Activated T-cell treated with anti-CD3 and anti-CD28 coated beads, Interleukin-2, amount 50 U/mL, for 72 hours (primary cell): ENCODE data around the gene SCAF1. TPM values are rescaled to one million over a fixed set of nuclear protein-coding genes. Genes with fewer than 3 reads are reported as not detected.
"Not testable (repeated sequence)": the region's sequence is repeated elsewhere in the genome, so short reads cannot be mapped to it uniquely, and the experiment has no call there.

Source experiments
- ATAC-seq, 2 donors: fragments of 150-1000 bp; cut with Tn5 transposase; replicated peaks in 1 of 2; 2 replicates each; pipeline ENCODE4 v1.10.0; 2021; ENCODE audit warnings: moderate library complexity in 2 of 2, mild to moderate bottlenecking in 1 of 2
- DNase-seq, 2 donors: peaks; one replicate each; pipeline ENCODE4 v3.0.0; 2021 to 2022; ENCODE audit warnings: mixed read lengths in 1 of 2
- H3K27ac Mint-ChIP-seq: one replicate; pipeline ENCODE4 v1.8.0; 2022; ENCODE audit warnings: mild to moderate bottlenecking, moderate library complexity, mixed read lengths
- H3K27me3 Mint-ChIP-seq: one replicate; pipeline ENCODE4 v1.8.0; 2022; ENCODE audit warnings: low read depth, mixed read lengths
- H3K36me3 Mint-ChIP-seq, 2 donors: one replicate each; pipeline ENCODE4 v1.8.0; 2022; ENCODE audit warnings: mixed read lengths in 2 of 2, mild to moderate bottlenecking in 1 of 2; ENCODE audit not compliant: insufficient read depth in 2 of 2
- H3K4me1 Mint-ChIP-seq: one replicate; pipeline ENCODE4 v1.8.0; 2022; ENCODE audit warnings: low read depth, mixed read lengths
- H3K4me3 Mint-ChIP-seq, 2 donors: one replicate each; pipeline ENCODE4 v1.8.0; 2022; ENCODE audit warnings: mild to moderate bottlenecking in 2 of 2, mixed read lengths in 2 of 2, moderate library complexity in 2 of 2
- H3K9me3 Mint-ChIP-seq, 2 donors: one replicate each; pipeline ENCODE4 v1.8.0; 2022; ENCODE audit warnings: mixed read lengths in 2 of 2
- total RNA-seq, 2 donors: library from RNA; stranded (reverse); gene quantifications; one replicate each; pipeline ENCODE4 v1.2.3, GENCODE V29; 2022

The SCAF1 gene
- total RNA-seq, 2 donors from 2014 or later = 57.7 to 60.1 TPM

DNA sequence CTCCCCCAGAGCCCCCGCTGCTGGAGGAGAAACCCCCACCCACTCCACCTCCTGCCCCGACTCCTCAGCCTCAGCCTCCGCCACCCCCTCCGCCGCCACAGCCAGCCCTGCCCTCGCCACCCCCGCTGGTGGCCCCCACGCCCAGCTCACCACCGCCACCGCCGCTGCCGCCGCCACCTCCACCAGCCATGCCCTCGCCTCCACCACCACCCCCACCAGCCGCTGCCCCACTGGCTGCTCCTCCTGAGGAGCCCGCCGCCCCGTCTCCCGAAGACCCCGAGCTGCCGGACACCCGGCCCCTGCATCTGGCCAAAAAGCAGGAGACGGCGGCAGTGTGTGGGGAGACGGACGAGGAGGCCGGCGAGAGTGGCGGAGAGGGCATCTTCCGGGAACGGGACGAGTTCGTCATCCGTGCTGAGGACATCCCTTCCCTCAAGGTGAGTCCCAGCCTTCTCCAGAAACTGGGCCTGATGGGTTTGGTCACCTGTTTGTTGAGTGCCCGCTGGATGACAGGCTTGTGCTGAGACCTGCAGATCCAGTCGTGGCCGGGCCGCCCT lies 40.4 kb upstream of the SCAF1 start:
- Mint-ChIP-seq H3K4me1 (peaks cover 15% of the 10 kb centered on the region), H3K4me3 (no peak overlapping the region), H3K36me3 (peaks cover 6 to 12% of the 10 kb centered on the region in 2 donors), H3K27me3 (no peaks in the 10 kb centered on the region), H3K27ac (no peak overlapping the region), H3K9me3 (no peaks in the 10 kb centered on the region)
- ATAC-seq (no peak), DNase-seq (no peak)

GRCh38 chr19:49602806-49603205 lies 39.2 kb upstream of the SCAF1 start:
- DNase-seq = no peak
- Mint-ChIP-seq H3K4me3 (no peak overlapping the region), H3K27me3 (no peaks in the 10 kb centered on the region), H3K9me3 (no peaks in the 10 kb centered on the region), H3K36me3 (peaks cover 6 to 15% of the 10 kb centered on the region in 2 donors), H3K27ac (no peak overlapping the region), H3K4me1 (peaks cover 15% of the 10 kb centered on the region)
- ATAC-seq = no peak

- Mint-ChIP-seq H3K4me1 (peaks cover 9% of the 10 kb centered on the region), H3K9me3 (no peaks in the 10 kb centered on the region), H3K27ac (no peak overlapping the region), H3K27me3 (no peaks in the 10 kb centered on the region), H3K36me3 (peaks cover 3 to 10% of the 10 kb centered on the region in 2 donors), H3K4me3 (no peak overlapping the region)
- ATAC-seq (no peak), DNase-seq (no peak)
Observed at GRCh38 chr19:49605605-49606004, 36.4 kb upstream of the SCAF1 start.

DNA sequence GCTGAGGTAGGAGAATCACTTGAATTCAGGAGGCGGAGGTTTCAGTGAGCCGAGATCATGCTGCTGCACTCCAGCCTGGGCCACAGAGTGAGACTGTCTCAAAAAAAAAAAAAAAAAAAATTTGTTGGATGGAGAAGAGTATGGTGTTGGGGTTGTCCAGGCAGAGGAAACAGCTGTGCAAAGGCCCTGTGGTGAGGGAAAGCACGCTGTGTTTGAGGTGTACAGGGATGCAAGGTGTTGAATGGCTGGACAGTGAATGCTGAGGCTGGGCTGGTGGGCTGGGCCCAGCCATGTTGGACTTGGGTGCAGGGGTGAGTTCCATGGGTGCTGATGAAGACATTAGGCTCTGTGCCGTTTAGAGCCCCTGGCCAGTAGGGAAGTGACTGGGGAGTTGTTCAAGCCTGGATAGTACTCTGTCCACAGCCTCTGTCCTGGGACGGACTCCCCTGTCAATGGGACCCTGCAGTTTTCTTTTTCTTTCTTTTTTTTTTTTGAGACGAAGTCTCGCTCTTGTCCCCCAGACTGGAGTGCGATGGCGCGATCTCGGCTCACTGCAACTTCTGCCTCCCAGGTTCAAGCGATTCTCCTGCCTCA lies 32.4 kb upstream of the SCAF1 start:
- peaks cover 18% of the 10 kb centered on the region for H3K4me1 Mint-ChIP-seq
- H3K27ac Mint-ChIP-seq = no peak overlapping the region
- no peaks in the 10 kb centered on the region for H3K27me3 Mint-ChIP-seq
- no peak for DNase-seq
- peaks cover 1 to 6% of the 10 kb centered on the region in 2 donors for H3K36me3 Mint-ChIP-seq
- no peak overlapping the region for H3K4me3 Mint-ChIP-seq
- ATAC-seq = no peak
- H3K9me3 Mint-ChIP-seq = no peaks in the 10 kb centered on the region

DNA sequence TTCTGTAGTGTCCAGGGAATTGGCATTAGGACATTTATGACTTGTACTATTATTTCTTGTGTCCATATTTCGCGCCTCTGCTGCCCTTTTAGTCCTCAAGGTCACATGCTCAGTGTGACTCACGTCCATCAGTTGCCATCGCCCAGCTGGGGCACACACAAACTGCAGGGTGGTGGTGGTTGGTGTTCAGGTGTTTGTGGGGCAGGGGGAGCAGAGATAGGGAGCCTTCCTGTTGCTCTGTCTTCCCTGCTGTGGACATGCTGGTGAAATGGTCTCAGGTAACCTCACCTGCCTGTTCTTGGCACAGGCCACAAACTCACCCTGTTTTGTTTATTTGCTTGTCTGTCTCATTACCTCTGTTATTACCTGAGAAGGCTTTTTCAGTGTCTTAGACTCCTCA lies 28.6 kb upstream of the SCAF1 start:
- H3K27ac Mint-ChIP-seq = peak overlapping the region; percentile 74
- H3K4me3 Mint-ChIP-seq = no peak overlapping the region
- no peaks in the 10 kb centered on the region for H3K27me3 Mint-ChIP-seq
- peaks cover 20% of the 10 kb centered on the region for H3K4me1 Mint-ChIP-seq
- DNase-seq (no peak), ATAC-seq (no peak)
- no peaks in the 10 kb centered on the region for H3K9me3 Mint-ChIP-seq
- peaks cover 7 to 24% of the 10 kb centered on the region in 2 donors for H3K36me3 Mint-ChIP-seq

DNA sequence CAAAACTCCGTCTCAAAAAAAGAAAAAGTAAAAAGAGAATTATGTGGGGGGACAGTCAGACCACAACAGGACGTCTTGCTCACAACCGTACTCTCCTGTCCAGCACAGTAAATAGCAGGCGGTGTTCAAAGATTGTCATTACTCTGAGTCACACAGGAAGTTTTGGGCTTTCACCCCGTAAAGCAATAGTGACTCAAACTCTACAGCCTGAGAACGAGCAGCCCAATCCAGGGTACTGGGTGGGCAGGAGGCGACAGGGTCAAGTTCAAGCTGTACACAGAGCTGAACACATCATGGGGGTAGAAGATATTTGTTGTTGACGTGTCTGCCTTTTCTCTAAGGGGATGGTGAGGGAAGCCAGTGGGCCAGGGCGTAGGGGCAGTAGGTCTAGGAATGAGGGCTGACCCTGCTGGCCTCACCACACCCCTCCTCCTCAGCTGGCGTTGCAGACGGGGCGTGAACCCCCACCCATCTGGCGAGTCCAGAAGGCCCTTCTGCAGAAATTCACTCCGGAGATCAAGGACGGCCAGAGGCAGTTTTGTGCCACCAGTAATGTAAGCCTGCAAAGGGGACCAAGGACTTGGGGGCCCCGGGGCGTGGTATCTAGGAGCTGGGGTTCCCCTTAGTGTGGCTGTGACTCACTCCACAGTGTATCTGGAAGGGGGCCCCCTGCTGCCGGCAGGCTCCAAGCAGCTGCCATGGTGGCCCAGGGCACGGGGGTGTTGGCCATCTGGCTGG lies 27.7 kb upstream of the SCAF1 start:
- peaks cover 11 to 28% of the 10 kb centered on the region in 2 donors for H3K36me3 Mint-ChIP-seq
- no peaks in the 10 kb centered on the region for H3K9me3 Mint-ChIP-seq
- no peaks in the 10 kb centered on the region for H3K27me3 Mint-ChIP-seq
- ATAC-seq (peak; percentile 87 to 94), DNase-seq (peak; percentile 49 to 65)
- H3K27ac Mint-ChIP-seq = peak overlapping the region; percentile 74
- H3K4me1 Mint-ChIP-seq = peaks cover 20% of the 10 kb centered on the region
- peak overlapping the region; percentile 62 to 69 for H3K4me3 Mint-ChIP-seq

DNA sequence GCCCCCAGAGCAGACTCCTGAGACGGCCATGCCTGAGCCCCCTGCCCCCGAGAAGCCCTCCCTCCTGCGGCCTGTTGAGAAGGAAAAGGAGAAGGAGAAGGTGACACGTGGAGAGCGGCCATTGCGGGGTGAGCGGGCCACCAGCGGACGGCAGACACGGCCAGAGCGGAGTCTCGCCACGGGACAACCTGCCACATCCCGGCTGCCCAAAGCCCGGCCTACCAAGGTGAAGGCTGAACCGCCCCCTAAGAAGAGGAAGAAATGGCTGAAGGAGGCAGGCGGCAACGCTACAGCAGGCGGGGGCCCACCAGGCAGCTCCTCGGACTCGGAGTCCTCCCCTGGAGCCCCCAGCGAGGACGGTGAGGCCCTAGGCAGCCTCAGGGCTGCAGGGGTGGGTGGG lies 26.1 kb upstream of the SCAF1 start:
- Mint-ChIP-seq H3K27me3 (no peaks in the 10 kb centered on the region), H3K9me3 (no peaks in the 10 kb centered on the region), H3K27ac (no peak overlapping the region), H3K36me3 (peaks cover 11 to 26% of the 10 kb centered on the region in 2 donors), H3K4me1 (peaks cover 20% of the 10 kb centered on the region), H3K4me3 (no peak overlapping the region)
- ATAC-seq = no peak
- DNase-seq = no peak

DNA sequence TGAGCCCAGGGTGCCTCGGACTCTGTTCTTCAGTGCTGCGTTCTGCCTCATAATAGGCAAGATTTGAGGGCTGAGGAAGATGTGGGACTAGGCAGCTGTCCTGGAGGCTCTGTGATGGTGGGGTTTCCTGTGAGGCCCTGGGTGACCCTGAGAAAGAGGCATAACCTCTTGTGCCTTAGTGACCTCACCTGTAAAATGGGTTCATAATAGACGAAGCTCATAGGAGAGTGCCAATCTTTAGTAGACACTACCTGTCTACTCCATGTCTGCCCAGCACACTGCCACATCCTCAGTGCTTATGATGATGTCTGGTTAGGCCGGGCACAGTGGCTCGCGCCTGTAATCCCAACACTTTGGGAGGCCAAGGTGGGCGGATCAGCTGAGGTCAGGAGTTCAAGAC lies 25.5 kb upstream of the SCAF1 start:
- DNase-seq (no peak), ATAC-seq (no peak)
- Mint-ChIP-seq H3K36me3 (peaks cover 11 to 26% of the 10 kb centered on the region in 2 donors), H3K27me3 (no peaks in the 10 kb centered on the region), H3K4me3 (no peak overlapping the region), H3K4me1 (peaks cover 20% of the 10 kb centered on the region), H3K9me3 (no peaks in the 10 kb centered on the region), H3K27ac (no peak overlapping the region)

- H3K36me3 Mint-ChIP-seq = peaks cover 11 to 27% of the 10 kb centered on the region in 2 donors
- no peaks in the 10 kb centered on the region for H3K27me3 Mint-ChIP-seq
- no peak for DNase-seq
- no peak overlapping the region for H3K27ac Mint-ChIP-seq
- ATAC-seq = no peak
- no peaks in the 10 kb centered on the region for H3K9me3 Mint-ChIP-seq
- H3K4me3 Mint-ChIP-seq = no peak overlapping the region
- H3K4me1 Mint-ChIP-seq = peaks cover 20% of the 10 kb centered on the region
Observed at GRCh38 chr19:49616945-49617344, 25.1 kb upstream of the SCAF1 start.

GRCh38 chr19:49617860-49618259 lies 24.1 kb upstream of the SCAF1 start:
- not testable (repeated sequence) for DNase-seq, H3K27ac Mint-ChIP-seq, H3K27me3 Mint-ChIP-seq, H3K9me3 Mint-ChIP-seq, ATAC-seq, H3K4me3 Mint-ChIP-seq
- Mint-ChIP-seq H3K36me3 (peaks cover 11 to 29% of the 10 kb centered on the region in 2 donors), H3K4me1 (peaks cover 20% of the 10 kb centered on the region)

DNA sequence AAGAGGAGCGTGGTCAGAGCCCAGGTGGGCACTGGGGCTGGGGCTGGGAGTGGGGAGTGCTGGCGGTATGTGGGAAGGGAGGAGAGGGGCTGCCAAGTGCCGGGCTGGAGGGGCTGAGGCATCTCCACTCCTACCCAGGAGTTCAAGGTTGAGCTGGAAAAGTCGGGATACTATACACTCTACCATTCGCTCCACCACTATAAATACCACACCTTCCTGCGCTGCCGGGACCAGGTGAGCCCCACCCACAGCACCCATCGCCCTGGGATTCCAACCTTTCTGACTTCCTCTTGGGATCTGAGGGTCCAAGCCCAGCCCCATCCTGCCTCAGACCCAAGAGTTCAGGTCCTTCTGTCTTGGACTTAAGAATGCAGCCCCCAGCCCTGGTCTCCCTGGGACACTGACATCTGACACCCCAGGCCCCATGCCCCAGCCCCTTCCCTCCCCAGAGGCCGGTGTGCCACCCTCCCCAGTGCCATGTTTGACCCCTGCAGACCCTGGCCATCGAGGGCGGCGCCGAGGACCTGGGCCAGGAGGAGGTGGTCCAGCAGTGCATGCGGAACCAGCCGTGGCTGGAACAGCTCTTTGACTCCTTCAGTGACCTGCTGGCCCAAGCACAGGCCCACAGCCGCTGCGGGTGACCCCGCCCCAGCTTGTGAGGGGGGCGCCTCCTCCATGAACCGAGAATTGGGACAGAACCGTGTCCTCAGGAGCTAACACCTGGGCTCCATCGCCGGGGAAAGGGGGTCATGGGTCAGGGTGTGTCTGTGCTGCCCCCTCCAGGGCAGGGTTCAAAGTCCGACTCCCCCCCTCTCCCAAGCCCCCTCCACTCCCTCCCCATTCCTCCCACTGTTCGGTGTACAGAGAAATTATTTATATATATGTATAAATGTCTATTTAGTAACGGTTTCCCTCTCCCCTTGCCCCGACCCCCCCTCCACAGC lies 16.8 kb upstream of the SCAF1 start:
- no peak for ATAC-seq
- no peak overlapping the region for H3K4me3 Mint-ChIP-seq
- peaks cover 0 to 14% of the 10 kb centered on the region in 2 donors for H3K36me3 Mint-ChIP-seq
- no peaks in the 10 kb centered on the region for H3K9me3 Mint-ChIP-seq
- no peak for DNase-seq
- H3K4me1 Mint-ChIP-seq = no peaks in the 10 kb centered on the region
- no peak overlapping the region for H3K27ac Mint-ChIP-seq
- H3K27me3 Mint-ChIP-seq = no peaks in the 10 kb centered on the region

- Mint-ChIP-seq H3K27me3 (no peaks in the 10 kb centered on the region), H3K4me3 (no peak overlapping the region), H3K27ac (no peak overlapping the region), H3K4me1 (no peaks in the 10 kb centered on the region), H3K9me3 (no peaks in the 10 kb centered on the region), H3K36me3 (peaks cover 0 to 14% of the 10 kb centered on the region in 2 donors)
- DNase-seq (no peak), ATAC-seq (no peak)
Observed at GRCh38 chr19:49626226-49626625, 15.8 kb upstream of the SCAF1 start.

DNA sequence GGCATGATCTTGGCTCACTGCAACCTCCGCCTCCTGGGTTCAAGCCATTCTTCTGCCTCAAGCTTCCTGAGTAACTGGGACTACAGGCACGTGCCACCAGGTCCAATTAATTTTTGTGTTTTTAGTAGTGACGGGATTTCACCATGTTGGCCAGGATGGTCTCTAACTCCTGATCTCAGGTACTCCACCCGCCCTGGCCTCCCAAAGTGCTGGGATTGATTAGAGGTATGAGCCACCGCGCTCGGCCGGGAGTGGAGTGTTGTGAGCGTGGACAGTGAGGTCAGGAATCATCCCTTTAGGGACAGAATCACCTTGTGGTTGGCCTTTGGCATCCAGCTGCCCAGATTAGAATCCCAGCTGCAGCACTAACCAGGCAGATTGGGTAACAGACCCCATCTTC lies 12.3 kb upstream of the SCAF1 start:
- no peak overlapping the region for H3K27ac Mint-ChIP-seq
- no peaks in the 10 kb centered on the region for H3K9me3 Mint-ChIP-seq
- no peaks in the 10 kb centered on the region for H3K27me3 Mint-ChIP-seq
- H3K4me1 Mint-ChIP-seq = no peaks in the 10 kb centered on the region
- ATAC-seq = no peak
- DNase-seq = no peak
- H3K36me3 Mint-ChIP-seq = peaks cover 0 to 11% of the 10 kb centered on the region in 2 donors
- H3K4me3 Mint-ChIP-seq = no peak overlapping the region
